ENCODE measurements around the gene GMPR.

GMPR gene

DNA sequence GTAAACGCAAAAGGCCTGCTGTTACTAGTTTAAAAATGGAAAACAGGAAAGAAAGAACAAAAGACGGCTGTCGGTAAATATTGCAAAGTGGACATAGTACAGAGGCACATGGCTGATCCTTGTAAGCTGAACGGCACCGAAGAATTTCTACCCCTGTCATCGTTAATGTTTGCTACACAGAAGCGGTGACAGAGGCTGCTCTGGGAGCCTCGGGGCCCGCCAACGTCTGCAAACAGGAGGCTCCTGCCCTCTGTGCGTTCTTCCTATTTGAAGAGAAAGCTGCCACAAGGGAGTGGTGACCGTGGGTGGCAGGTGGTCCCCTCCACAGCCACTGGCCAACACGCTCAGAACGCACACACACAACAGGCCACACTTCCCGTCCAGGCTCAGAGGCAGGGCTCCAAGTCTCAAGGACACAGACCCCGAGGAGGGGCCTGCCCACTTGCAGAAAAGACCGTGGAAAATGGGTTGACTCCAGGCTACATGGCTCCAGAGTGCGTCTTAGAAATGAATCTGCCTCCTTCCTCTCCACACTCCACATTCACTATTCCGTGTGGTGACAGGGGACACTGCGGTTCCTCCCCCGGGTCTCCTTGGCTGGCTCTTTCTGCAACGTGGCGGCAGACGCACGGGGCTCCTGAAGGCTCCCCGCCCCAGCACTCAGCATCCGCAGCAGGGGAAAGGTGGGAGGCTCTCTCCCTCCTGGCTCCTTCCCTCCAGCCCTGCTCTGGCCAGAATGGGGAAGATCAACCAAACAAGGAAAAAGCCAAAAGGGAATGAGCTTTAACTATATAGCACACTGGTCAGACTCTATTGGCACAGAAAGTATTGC lies 64.5 kb downstream of the GMPR start:
- no peak for DNase-seq (ENCODE audit: low spot score)

DNA sequence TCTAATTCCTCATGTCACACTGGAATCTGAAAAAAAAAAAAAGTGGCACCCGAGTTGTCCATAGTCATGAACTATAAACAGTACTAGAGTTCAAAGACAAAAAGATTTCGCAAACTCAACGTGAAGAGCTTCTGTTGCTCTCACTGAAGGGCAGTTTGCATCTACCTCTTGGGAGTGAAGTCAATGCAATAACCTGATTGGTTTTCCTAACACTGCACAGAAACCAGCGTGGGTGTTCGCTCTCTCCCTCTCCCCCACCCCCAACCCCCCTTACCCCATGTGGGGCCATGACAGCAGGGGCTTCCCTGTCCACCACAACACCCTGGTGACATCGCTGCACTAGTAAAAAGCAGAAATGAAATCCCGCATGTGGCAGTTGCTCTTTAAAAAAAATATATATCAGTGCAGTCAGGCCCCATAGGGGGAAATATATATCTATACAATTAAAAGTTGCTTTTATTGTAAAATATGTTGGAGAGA lies 66.9 kb downstream of the GMPR start:
- no peak for DNase-seq (ENCODE audit: low spot score)

DNA sequence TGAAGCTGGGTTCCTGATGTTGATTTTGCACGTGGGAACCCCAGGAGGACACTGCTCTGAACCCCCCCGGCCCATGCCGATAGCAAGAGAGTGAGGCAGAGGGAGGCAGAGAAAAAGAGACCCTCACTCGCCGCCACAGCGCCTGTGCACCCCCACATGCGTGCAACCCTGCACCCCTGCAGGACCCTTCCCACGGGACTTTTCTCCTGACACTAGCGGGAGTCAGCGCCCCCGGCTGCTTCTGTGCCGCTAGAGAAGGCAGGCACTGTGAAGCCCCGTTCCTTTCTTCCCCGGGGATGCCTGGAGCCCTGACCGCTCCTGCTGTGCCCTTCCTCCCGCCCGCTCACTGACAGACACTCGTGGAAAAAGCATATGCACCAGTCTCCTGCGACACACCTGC lies 67.4 kb downstream of the GMPR start:
- no peak for DNase-seq (ENCODE audit: low spot score)

DNA sequence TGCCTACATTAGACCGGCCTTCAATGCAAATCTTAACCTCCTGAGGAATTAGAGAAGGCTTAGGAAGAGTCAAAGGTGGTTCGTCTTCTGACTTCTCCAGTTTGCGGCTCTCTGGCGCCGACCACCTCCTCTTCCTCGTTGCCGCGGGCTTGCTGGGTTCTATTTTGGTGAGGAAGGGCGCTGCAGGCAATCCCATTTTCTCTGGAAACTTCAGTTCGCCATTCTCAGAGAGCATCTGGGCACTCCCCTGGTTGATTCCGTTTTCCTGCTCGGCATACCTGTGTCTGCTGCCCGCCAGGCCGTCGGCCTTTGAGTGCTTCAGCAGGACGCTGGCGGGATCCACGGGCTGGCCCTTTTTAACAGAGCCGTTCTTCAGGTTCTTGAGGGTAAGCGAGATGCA lies 67.9 kb downstream of the GMPR start:
- no peak for DNase-seq (ENCODE audit: low spot score)

DNA sequence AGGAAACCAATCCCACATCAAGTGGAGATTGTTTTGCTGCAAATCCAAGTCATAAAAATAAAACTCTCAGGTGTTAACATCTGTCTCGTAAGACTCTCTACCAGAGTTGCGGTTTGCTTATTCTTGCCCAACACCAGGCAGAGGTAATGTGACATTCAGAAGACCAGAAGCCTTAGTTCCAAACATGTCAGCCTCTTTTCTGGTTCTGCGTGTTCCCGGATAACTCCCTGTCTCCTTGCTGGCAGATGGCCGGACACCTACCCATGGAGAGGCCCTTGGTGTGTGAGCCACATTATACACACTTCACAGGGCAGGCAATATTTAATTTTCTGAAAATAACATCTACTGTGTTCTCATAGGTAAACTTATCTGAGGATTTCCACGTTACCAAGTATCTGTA lies 73.4 kb downstream of the GMPR start:
- no peak for DNase-seq (ENCODE audit: low spot score)

DNA sequence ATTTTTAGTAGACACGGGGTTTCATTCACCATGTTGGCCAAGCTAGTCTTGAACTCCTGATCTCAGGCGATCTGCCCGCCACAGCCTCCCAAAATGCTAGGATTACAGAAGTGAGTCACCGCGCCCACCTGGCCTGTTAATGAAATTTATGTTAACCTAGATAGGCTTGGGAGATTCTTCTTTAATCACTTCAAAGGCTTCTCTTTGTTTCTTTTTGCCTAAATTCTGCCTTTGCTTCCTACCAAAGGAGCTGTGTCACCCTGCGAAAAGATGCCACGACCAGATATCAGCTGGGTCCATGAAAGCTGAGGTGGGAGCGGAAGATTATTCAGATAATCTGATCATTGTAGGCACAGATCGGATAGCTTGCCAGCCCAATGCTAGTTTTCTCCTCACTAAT lies 75.3 kb downstream of the GMPR start:
- no peak for DNase-seq (ENCODE audit: low spot score)

DNA sequence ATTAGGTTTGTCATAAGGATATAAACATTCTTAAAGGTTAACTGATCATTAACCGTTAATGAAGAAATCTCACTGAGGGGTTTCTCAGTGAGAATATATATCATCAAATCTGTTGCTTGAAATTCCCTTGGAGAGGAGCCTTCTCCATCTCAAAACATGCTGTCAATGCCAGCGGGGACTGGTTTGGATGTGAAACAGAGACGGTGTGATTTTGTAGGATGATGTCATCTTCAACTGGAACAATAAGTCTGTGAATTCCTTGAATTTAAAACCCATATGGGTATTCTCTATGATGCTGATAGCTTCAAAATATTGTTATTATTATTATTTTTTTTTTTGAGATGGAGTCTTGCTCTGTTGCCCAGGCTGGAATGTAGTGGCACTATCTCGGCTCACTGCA lies 75.9 kb downstream of the GMPR start:
- DNase-seq (ENCODE audit: low spot score): no peak

DNA sequence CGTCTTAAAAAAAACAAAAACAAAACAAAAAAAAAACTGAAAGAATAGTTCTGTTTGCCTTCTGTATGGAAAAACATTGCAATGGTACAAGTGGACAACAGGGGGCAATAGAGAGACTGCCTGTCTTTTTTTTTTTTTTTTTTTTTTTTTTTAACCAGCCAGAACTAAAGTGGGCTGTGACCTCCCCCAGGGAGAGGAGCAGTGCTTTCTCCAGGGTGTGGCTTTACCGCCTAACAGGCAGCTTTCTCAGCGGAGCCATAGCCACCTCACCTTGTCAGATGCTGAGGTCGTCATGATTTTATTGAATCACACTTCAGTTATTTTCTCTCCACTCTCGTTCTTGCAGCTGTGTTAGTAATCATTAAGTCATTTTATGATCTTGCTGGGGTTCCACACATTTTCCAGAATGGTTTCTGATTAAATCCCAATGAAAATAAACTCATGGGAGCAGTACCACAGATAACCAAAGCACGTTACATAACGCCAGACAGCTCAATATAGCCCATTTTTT lies 78.4 kb downstream of the GMPR start:
- peak; percentile 72 for DNase-seq (ENCODE audit: low spot score)

DNA sequence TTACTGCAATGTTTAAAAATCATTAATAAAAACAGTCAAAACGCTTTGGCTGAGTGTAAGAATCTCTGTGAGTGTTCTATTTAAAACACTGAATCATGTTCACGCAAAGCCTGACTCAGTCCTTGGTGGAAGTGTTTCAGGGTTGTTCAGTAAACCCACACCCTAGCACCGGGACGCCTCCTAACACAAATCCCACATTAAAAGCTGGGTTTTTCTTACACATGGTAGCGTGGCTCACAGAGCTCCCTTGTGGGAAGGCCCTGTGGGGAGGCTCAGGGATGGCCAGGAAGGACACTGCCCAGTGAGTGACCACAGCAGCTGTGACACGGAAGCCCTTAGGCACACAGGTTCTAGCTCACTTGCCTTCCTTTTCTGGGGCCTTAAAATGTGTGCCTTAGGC lies 80.2 kb downstream of the GMPR start:
- DNase-seq (ENCODE audit: low spot score): no peak

DNA sequence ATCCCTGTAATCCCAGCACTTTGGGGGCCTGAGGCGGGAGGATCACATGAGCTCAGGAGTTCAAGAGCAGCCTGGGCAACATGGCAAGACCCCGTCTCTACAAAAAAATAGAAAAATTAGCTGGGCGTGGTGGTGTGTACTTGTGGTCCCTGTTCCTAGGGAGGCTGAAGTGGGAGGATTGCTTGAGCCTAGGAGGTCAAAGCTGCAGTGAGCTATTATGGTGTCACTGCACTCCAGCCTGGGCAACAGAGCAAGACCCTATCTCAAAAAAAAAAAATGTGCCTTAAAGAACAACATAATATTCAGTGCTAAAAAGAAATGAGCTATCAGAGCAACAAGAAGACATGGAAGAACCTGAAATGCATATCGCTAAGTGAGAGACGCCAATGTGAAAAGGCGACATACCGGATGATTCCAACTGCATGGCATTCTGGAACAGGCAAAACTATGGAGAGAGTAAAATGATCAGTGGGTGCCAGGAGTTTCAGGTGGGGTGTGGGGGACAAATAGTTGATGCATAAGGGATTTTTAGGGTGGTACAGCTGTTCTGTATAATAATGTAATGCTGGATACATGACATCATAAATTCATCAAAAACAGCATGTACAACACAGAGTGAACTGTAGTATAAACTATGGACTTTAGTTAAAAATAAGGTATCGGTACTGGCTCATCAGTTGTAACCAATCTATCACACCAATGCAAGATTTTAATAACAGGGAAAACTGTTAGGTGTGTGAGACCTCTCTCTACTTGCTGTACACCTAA lies 80.8 kb downstream of the GMPR start:
- DNase-seq (ENCODE audit: low spot score): no peak

DNA sequence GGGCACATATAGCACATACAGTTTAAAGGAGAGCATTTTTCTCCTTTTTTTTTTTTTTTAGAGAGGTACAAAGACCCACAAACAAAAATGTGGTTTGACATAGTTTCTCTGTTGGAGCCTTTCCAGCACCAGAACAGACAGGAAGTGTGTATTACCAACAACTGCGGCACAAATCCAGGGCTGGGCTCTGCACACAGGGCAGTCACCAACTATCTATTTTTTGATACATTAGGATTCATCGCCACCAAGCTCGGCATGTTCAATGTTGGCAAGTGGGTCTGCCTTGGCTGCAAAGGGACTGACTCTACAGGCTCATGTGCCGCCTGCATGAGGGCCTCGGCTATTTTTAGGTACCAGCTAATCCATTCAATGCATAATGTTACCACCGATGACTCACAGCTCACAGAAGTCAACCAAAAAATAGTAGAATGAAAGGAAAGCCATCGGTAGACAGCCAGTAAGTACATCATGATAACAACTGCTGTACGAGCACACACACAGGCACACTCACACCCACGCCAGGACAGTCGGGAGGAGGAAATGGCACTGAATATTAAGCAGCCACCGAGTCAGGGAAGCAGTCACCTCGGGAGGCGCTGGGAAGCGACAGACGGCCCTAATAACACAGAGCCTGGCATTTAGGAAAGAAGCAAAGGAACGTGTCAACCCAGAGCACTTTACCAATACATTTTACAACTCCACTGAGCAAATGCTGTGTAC lies 81.6 kb downstream of the GMPR start:
- no peak for DNase-seq (ENCODE audit: low spot score)

DNA sequence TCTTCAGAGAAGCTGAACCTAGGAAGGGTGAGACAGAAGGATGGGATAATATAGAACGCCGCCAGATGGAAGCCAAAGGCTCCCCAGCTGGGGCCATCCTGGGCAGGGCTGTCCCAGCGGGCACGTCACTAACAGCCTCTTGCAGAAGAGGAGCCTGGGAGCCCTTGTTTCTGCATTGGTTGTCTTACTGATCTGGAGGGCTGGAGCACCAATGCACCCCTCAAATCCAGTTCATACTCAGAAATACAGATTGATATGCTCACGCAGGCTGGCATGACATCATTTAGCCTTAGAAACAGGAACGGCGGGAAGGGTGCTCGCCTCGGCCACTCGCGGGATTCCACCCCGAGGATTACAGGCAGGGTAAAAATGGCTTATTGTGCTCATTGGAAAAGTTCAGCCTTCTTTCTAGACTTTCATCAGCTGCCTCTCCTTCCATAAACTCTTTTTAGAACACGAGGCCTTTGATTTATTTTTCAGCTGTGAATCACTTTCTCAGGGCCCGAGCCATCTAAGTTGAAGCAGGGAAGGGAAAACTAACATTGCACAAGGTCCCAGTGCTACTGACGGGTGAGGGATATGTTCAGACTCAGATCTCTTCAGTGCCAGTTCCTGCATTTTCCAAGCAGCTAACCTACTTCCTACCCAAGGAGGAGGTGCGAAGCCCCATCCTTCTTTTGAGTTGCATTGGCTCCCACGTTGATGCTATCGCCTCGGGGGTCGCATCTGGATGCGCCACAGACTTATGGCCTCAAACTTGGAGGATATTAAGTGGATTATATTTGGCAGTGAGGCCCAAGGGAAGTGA lies 82.3 kb downstream of the GMPR start:
- no peak for DNase-seq (ENCODE audit: low spot score)

DNA sequence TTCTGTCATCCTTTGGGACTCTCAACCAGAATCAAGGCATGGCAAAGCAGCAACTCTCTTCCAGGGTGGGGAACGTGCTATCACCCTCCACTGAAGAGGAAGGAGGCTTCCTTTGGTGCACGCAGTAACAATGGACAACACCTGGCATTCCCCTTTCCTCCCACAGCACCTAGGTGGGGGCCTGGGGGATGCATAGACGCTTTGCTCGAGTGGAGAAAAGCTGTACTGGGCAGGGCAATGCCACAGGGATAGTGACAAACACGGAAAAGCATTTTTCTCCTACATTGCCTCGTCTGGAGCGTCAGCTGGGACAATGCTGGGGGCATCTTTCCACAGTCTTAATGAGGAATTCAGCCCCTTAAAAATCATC lies 82.9 kb downstream of the GMPR start:
- no peak for DNase-seq (ENCODE audit: low spot score)

DNA sequence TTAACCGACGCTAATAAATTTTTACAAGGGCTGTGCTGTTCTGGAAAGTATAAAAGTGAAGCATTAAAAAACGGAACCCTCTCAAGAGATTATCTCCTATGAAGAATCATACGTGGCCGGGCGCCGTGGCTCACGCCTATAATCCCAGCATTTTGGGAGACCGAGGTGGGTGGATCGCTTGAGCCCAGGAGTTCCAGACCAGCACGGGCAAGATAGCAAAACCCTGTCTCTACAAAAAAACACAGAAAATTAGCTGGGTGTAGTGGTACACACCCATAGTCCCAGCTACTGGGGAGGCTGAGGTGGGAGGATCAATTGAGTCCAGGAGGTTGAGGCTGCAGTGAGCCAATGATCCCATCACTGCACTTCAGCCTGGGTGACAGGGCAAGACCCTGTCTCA lies 83.4 kb downstream of the GMPR start:
- DNase-seq (ENCODE audit: low spot score): no peak

DNA sequence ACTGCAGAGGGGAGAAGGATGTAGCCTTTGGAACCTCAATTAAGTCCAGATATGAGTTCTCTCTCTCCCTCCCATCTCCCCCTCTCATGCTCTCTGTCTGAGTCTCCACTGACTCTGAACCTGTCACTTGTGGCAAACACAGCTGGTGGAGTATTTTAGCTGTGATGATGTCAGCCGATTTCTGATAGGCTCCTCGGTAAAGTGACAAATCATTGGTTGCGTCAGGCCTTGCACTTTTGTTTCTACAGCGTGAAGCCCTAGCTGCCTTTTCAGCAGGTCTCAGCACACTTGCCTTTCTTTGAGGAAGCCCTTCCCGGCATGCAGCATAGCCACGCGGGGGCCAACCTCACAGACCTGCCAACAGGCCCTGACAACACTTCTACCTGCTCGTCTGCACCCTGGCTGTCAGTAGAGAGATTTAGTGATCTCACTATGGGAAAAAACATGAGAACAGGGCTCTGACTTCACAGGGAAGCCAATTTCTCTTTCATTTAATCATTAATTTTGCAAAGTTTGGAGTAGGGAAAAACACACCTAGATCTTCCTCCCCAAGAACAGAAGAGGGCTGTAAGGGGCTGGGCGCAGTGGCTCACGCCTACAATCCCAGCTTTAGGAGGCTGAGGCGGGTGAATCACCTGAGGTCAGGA lies 84.4 kb downstream of the GMPR start:
- DNase-seq (ENCODE audit: low spot score): no peak

DNA sequence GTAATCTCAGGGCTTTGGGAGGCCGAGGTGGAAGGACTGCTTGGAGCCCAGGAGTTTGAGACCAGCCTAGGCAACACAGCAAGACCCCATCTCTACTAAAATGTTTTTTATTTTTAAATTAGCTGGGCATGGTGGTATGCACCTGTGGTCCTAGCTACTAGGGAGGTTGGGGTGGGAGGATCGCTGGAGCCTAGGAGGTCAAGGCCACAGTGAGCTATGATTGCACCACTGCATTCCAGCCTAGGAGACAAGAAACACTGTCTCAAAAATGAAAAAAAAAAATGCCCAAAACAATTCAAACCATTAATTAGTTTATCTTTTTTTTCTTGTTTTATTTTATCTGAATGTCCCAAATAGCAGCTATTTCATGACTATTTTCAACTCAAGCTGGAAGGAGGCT lies 85.8 kb downstream of the GMPR start:
- DNase-seq (ENCODE audit: low spot score): no peak

DNA sequence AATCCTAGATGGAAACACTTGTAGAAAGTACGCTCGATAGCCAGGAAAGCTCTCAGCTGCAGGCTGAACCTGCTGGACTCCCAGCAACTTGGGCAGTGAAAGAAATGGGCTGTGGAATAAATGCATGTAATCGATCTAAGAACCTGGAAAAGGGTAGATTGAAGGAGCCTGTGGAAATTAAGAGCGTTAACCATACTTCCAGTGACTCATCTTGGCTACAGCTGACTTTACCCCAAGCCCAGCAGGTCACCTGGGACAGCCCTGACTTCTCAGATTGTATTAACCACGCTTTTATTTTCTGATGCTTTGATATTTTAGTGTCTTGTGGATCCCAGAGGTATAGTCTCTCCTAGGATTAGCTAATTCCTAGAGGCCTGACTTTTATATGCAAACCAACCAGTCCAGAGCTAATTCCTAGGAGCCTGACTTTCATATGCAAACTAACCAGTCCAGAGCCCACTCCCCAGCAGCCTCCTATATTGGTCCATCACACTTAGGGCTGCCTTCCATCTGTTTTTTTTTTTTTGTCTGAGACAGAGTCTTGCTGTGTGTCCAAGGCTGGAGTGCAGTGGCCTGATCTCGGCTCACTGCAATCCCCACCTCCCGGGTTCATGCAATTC lies 86.3 kb downstream of the GMPR start:
- DNase-seq (ENCODE audit: low spot score): no peak

DNA sequence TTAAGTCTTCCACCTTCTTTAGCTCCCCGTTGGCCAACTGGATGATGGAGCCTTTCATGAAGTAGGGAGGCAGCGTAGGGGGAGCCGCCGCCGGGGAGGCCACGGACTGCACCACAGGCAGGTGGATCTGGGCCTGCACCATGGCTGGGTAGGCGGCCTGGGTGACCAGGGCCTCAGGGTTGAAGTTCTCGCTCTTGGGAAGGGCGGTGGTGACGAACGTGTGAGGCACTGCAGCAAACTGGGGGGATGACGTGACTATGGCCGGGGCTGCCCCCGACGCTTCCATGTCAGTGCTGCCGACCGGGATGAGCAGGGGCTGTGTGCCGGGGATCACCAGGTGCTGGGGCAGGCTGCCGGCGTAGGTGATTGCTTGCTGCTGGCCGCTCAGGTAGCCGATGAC lies 88.1 kb downstream of the GMPR start:
- no peak for DNase-seq (ENCODE audit: low spot score)

DNA sequence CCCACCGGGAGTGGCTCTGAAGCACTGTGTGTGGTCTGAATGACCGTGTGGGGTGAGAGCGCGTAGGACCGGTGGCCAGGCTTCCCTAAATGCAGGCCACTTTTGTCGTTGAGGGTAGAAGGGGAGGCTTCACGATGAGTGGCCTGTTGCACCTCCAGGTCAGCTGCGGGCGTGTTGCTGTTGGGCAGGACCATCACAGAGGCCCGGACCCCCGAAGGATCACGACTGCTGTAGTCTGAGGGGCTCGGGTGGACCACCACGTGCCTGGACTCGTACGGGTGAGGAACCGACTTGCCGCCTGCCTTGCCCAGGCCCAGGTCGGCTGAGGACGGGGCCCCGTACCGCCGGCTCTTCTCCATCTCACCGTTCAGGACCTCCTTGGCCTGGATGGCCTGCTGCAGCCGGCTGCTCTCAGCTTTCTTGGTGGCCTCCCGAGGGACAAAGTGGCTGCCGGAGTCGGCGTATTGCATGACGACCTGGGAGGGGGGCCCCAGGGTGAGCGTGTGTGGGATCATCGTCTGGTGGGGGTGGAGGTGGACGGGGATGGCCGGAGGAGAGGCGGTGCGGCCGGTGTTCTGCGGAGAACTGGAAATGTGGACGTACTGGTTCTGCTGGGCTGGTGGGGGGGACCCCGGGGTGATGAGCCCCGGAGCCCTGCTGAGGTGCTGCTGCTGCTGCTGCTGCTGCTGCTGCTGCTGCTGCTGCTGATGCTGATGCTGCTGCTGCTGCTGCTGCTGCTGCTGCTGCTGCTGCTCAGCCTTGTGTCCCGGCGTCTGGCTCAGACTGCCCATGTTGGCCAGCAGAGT lies 88.8 kb downstream of the GMPR start:
- no peak for DNase-seq (ENCODE audit: low spot score)

DNA sequence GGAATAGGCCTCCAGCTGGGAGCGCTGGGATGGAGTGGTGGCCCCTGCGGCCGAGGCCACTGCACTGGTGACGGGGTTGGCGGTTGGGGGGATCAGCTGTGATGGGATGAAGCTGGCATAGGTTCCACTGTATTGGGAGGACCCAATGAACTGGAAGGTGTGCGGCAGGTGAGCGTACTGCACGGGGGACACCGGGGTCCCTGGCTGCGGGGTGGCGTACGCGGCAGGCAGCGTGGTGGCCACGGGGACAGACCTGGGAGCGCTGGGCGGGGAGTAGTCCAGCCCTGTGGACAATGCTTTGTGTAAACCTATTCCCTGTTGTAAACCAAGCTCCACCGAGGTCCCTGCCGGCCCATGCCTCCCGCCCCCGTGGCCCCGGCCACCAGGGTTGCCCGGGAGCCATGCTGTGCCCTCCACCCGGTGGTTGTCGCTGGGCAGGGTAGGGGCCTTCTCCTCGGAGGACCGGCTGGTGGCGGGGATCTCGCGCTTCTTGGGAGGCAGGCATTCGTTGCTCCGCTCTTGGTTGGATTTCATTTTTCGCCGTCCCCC lies 89.5 kb downstream of the GMPR start:
- DNase-seq (ENCODE audit: low spot score): no peak

All from hematopoietic multipotent progenitor cell treated with erythropoietin and hydrocortisone succinate and interleukin-3 and kit ligand, for 17 days (in vitro differentiated cells).